Measurements from ENCODE around the gene CDKAL1. TPM values are rescaled to one million over a fixed set of nuclear protein-coding genes. Genes with fewer than 3 reads are reported as not detected.

Gene CDKAL1
- total RNA-seq, 1 donor from 2014 or later: 12.2 TPM

GRCh38 chr6:20866036-20866435 lies 331.8 kb downstream of the CDKAL1 start:
- no peak for TF ChIP-seq CTCF (conservative IDR thresholded peaks at IDR 0.05; ENCODE audit: low read depth, low read length)
- DNase-seq (ENCODE audit: low read depth): no peak
- no peak overlapping the region for H3K4me3 ChIP-seq (ENCODE audit: low read depth, low read length)

GRCh38 chr6:20866935-20867703 lies 332.9 kb downstream of the CDKAL1 start:
- no peak overlapping the region for H3K4me3 ChIP-seq (ENCODE audit: low read depth, low read length)
- no peak for TF ChIP-seq CTCF (conservative IDR thresholded peaks at IDR 0.05; ENCODE audit: low read depth, low read length)
- no peak for DNase-seq (ENCODE audit: low read depth)

- no peak for DNase-seq (ENCODE audit: low read depth)
- no peak for TF ChIP-seq CTCF (conservative IDR thresholded peaks at IDR 0.05; ENCODE audit: low read depth, low read length)
- H3K4me3 ChIP-seq (ENCODE audit: low read depth, low read length): no peak overlapping the region
These were observed 334.3 kb downstream of the CDKAL1 start for GRCh38 chr6:20868397-20869096.

GRCh38 chr6:20870021-20870420 lies 335.8 kb downstream of the CDKAL1 start:
- DNase-seq (ENCODE audit: low read depth): no peak
- H3K4me3 ChIP-seq (ENCODE audit: low read depth, low read length): no peak overlapping the region
- TF ChIP-seq CTCF (conservative IDR thresholded peaks at IDR 0.05; ENCODE audit: low read depth, low read length): no peak

- no peak for DNase-seq (ENCODE audit: low read depth)
- no peak for TF ChIP-seq CTCF (conservative IDR thresholded peaks at IDR 0.05; ENCODE audit: low read depth, low read length)
- H3K4me3 ChIP-seq (ENCODE audit: low read depth, low read length): no peak overlapping the region
These were observed 336.2 kb downstream of the CDKAL1 start for GRCh38 chr6:20870493-20870892.

DNA sequence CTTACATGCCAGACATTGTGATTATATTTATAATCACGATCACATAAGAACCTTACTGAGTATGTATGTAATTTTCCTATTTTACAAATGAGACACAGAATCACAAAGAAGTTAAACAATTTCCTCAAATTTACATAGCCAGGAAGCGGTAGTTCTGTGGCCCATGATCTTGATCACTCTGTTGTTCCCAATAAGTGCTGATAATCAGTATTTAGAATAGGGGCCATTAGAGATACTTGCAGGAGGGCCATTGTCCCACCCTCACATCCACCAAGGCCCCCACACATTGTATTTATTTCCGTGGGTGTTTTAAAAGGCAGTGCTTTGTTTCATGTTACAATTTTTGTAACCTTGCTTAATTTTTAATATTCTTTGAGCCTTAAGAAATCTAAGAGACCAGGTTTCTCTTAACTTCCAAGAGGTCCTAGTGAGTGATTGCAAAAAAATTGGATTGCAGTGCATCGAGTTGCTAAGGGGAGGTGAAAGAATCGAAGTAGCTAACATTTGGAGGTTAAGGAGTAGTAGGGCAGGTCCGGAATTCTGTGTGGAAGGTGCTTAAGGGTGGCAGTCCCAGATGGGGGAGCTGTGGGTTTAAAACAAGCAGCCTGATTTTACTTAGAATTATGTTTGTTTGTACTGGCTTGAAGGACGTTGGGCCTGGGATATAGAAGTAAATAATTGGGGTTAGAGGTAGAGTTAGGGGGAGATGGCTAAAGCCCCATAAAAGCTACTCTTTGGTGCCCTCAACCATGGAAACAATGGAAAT lies 339.4 kb downstream of the CDKAL1 start:
- peak; percentile 42 for TF ChIP-seq CTCF (conservative IDR thresholded peaks at IDR 0.05; ENCODE audit: low read depth, low read length)
- no peak for DNase-seq (ENCODE audit: low read depth)

More for the DNA sequence above, 339.4 kb downstream of the CDKAL1 start:
- no peak overlapping the region for H3K4me3 ChIP-seq (ENCODE audit: low read depth, low read length)

Measured in epithelial cell of proximal tubule (primary cell).